Heart right ventricle (tissue), 16 donors: Measurements from ENCODE around the gene TMEM239. TPM values are rescaled to one million over a fixed set of nuclear protein-coding genes. Genes with fewer than 3 reads are reported as not detected.

Experiments
- ATAC-seq, 8 donors: fragments of 200-7000 bp; cut with Tn5 transposase; one replicate each; pipeline ENCODE4 v1.9.1; 2020; ENCODE audit warnings: mild to moderate bottlenecking in 8 of 8, moderate library complexity in 8 of 8, moderate number of reproducible peaks in 1 of 8
- DNase-seq, 2 donors: peaks; one replicate each; pipeline ENCODE4 v3.0.0-alpha.2; 2020
- H3K27ac ChIP-seq, 10 donors: fragments of 200-600 bp; sonication (generic) in 2 of 10; one replicate each; pipeline versions ENCODE4 v1.5.0 to v1.8.0; 2020 to 2022; ENCODE audit warnings: mild to moderate bottlenecking in 3 of 10
- H3K27me3 ChIP-seq, 7 donors: fragments of 200-600 bp; one replicate each; pipeline ENCODE4 v1.8.0; 2021 to 2022; ENCODE audit warnings: mild to moderate bottlenecking in 2 of 7
- H3K36me3 ChIP-seq, 9 donors: fragments of 200-600 bp; sonication (generic) in 1 of 9; one replicate each; pipeline versions ENCODE4 v1.5.0 to v1.8.0; 2020 to 2022; ENCODE audit warnings: mild to moderate bottlenecking in 2 of 9
- H3K4me1 ChIP-seq, 9 donors: fragments of 200-600 bp; sonication (generic) in 1 of 9; one replicate each; pipeline versions ENCODE4 v1.5.0 to v1.8.0; 2020 to 2022; ENCODE audit warnings: mild to moderate bottlenecking in 4 of 9
- H3K4me3 ChIP-seq, 10 donors: fragments of 200-600 bp; sonication (generic) in 2 of 10; one replicate each; pipeline versions ENCODE4 v1.5.0 to v1.8.0; 2020 to 2022; ENCODE audit warnings: mild to moderate bottlenecking in 7 of 10, moderate library complexity in 2 of 10
- H3K9me3 ChIP-seq, 11 donors: fragments of 200-600 bp in 10 of 11; sonication (generic) in 2 of 11; one replicate each; pipeline versions ENCODE4 v1.5.0 to v1.8.0; 2013 to 2022; ENCODE audit warnings: mild to moderate bottlenecking in 2 of 11, control low read depth in 1 of 11, moderate library complexity in 1 of 11
- CTCF ChIP-seq, 9 donors: fragments of 200-600 bp; sonication (generic) in 2 of 9; IDR thresholded peaks; one replicate each; pipeline versions ENCODE4 v1.5.0 to v1.8.0; 2021 to 2022; ENCODE audit warnings: antibody characterized with exemption in 9 of 9, mild to moderate bottlenecking in 5 of 9, moderate library complexity in 1 of 9
- whole genome bisulfite sequencing, 2 donors: extraction: QIAGEN DNeasy Blood & Tissue Kit; methylation state at CpG; one replicate each; pipeline ENCODE4 v1.1.7; 2013; ENCODE audit warnings: inconsistent platforms in 1 of 2; 5-methylcytosine and 5-hydroxymethylcytosine counted together
- intact Hi-C, 10 donors: fragments of 100-400 bp; cut with DNase I; formaldehyde crosslinking; loops; one replicate each; pipeline versions ENCODE4 v1.11.1 to v1.14.2; 2022
- polyA plus RNA-seq, 2 donors: library from polyadenylated mRNA; stranded (reverse); fragments of 200-250 nt; gene quantifications; one replicate each; pipeline ENCODE4 v1.2.3, GENCODE V29; 2013
- total RNA-seq, 10 donors: library from RNA; stranded (reverse); fragmentation: NEBNext Ultra II Directional in 3 of 10; extraction: Animal tissue kit (Norgen Biotek cat#: 25700) in 3 of 10; gene quantifications; one replicate each; pipeline versions ENCODE4 v1.2.1 to v1.2.4, GENCODE V29; 2021 to 2023
- donor health status: Arrhythmogenic right ventricular cardiomyopathy.
- donor health status: ischemic (EF 13 %, LVEDD 7.1; RV severe dilation, severe dysfunction).
- donor health status: healthy with polysubstance abuse.
- donor health status: DM: no; HTN: yes; CAD: no.
- donor health status: DM: no; HTN: no; CAD: no.
- donor health status: ischemic (EF 25% LVEDD 6.9; RV normal size, moderate dysfunction).
- donor health status: ischemic (EF 25% LVEDD 5.7; RV mildly dilated, moderate dysfunction).
- donor health status: healthy.
- donor health status: DM: yes; HTN: yes; CAD: no.
- donor health status: Ischemic cardiomyopathy.
- donor health status: ischemic (EF 35%, LVEDD 5.7; RV mildly dilated, moderate dysfunction).
- donor health status: nonischemic (EF 11% LVEDD 7.7; RV severe dilation, severe dysfunction).
- donor health status: DM: yes; HTN: yes; CAD: no.
- donor health status: PGD.
- donor health status: ischemic (EF 29% LVEDD 5.4; RV normal size, mild dysfunction).
- donor health status: nonischemic (EF 23%, LVEDD 6.1; RV moderate dilation, normal function).

Gene TMEM239
- total and polyA plus RNA-seq, 12 donors: not detected

GRCh38 chr20:2798095-2798805 lies 17.9 kb upstream of the TMEM239 start:
- Histone ChIP-seq H3K4me1 (peaks cover 0 to 25% (median 12%) of the 10 kb centered on the region in 9 donors), H3K36me3 (no peaks in the 10 kb centered on the region), H3K4me3 (no peak overlapping the region), H3K27ac (no peak overlapping the region), H3K27me3 (peaks cover 7 to 98% (median 78%) of the 10 kb centered on the region in 7 donors), H3K9me3 (peaks cover 0 to 4% (median 0%) of the 10 kb centered on the region in 11 donors)
- 87 to 90% methylated on average over 19 of the region's 19 CpGs for WGBS, 2 donors
- DNase-seq: no peak
- TF ChIP-seq CTCF (IDR thresholded peaks at IDR 0.05): no peak
- intact Hi-C loops: no loop called here
- no peak for ATAC-seq

- H3K36me3 ChIP-seq: no peaks in the 10 kb centered on the region
- H3K27ac ChIP-seq: no peak overlapping the region
- 69 to 73% methylated on average over 6 of the region's 6 CpGs for WGBS, 2 donors
- no peak for TF ChIP-seq CTCF (IDR thresholded peaks at IDR 0.05)
- no peak overlapping the region for H3K4me3 ChIP-seq
- peaks cover 7 to 98% (median 78%) of the 10 kb centered on the region in 7 donors for H3K27me3 ChIP-seq
- intact Hi-C loops: no loop called here
- peaks cover 0 to 25% (median 12%) of the 10 kb centered on the region in 9 donors for H3K4me1 ChIP-seq
- peaks cover 0 to 4% (median 0%) of the 10 kb centered on the region in 11 donors for H3K9me3 ChIP-seq
- DNase-seq (no peak), ATAC-seq (peak in 1 of 8 donors; percentile 12)
These were observed 17.4 kb upstream of the TMEM239 start for GRCh38 chr20:2798814-2799213.

GRCh38 chr20:2799271-2799670 lies 16.9 kb upstream of the TMEM239 start:
- H3K4me3 ChIP-seq: peak overlapping the region in 5 of 10 donors; percentile 30 to 54 (median 41)
- peaks cover 0 to 4% (median 0%) of the 10 kb centered on the region in 11 donors for H3K9me3 ChIP-seq
- ATAC-seq (no peak), DNase-seq (no peak)
- H3K36me3 ChIP-seq: no peaks in the 10 kb centered on the region
- H3K27ac ChIP-seq: no peak overlapping the region
- no peak for TF ChIP-seq CTCF (IDR thresholded peaks at IDR 0.05)
- intact Hi-C loops: no loop called here
- 42 to 59% methylated on average over 9 of the region's 9 CpGs for WGBS, 2 donors
- H3K4me1 ChIP-seq: peaks cover 0 to 25% (median 12%) of the 10 kb centered on the region in 9 donors
- H3K27me3 ChIP-seq: peaks cover 7 to 97% (median 78%) of the 10 kb centered on the region in 7 donors

GRCh38 chr20:2799688-2800520 lies 16.3 kb upstream of the TMEM239 start:
- WGBS, 2 donors: 2 to 3% methylated on average over 61 of the region's 61 CpGs
- peak in 3 of 8 donors; percentile 21 to 36 (median 26) for ATAC-seq
- TF ChIP-seq CTCF (IDR thresholded peaks at IDR 0.05): no peak
- Histone ChIP-seq H3K27me3 (peaks cover 7 to 97% (median 82%) of the 10 kb centered on the region in 7 donors), H3K27ac (peak overlapping the region in 1 of 10 donors; percentile 47), H3K36me3 (no peaks in the 10 kb centered on the region), H3K4me3 (peak overlapping the region in 9 of 10 donors; percentile 16 to 54 (median 34)), H3K9me3 (peaks cover 0 to 4% (median 0%) of the 10 kb centered on the region in 11 donors), H3K4me1 (peaks cover 0 to 29% (median 12%) of the 10 kb centered on the region in 9 donors)
- intact Hi-C loops: no loop called here
- DNase-seq: no peak
